Gastroesophageal sphincter (tissue), 3 donors: ENCODE data around the gene GLRA2.
A peak's percentile ranks its signal among the peaks of the same experiment; 100 is the strongest.

ENCODE experiments used
- CTCF ChIP-seq, 4 experiments: fragments of 200-600 bp in 2 of 4; fragments of 450-650 bp in 2 of 4; sonication (generic) in 1 of 4; IDR thresholded peaks; one replicate each; pipeline ENCODE4 v1.5.1; 2017 to 2019; ENCODE audit warnings: antibody characterized with exemption in 4 of 4, mild to moderate bottlenecking in 2 of 4, moderate library complexity in 2 of 4
- POLR2A ChIP-seq, 2 donors: fragments of 450-650 bp; IDR thresholded peaks; one replicate each; pipeline ENCODE4 v1.6.1; 2017; ENCODE audit warnings: antibody characterized with exemption in 2 of 2, mild to moderate bottlenecking in 2 of 2, moderate library complexity in 1 of 2
- POLR2AphosphoS5 ChIP-seq: sonication (generic); formaldehyde crosslinking; IDR thresholded peaks from one replicate; pipeline ENCODE4 v1.6.1; 2017; ENCODE audit warnings: antibody characterized with exemption

GRCh38 chrX:14697451-14697850, 168.1 kb downstream of the GLRA2 start:
- no peak for TF ChIP-seq POLR2AphosphoS5
- TF ChIP-seq CTCF (IDR thresholded peaks at IDR 0.05): peak in 1 of 4 experiments; percentile 38
- TF ChIP-seq POLR2A (IDR thresholded peaks at IDR 0.05): no peak
